H1 (cell line): ENCODE results near the gene CMSS1. TPM values are rescaled to one million over a fixed set of nuclear protein-coding genes. Genes with fewer than 3 reads are reported as not detected.

Experiments
- CTCF ChIA-PET: fragments of 300-600 bp; sonication (Branson Sonifier 250); formaldehyde crosslinking; loops from one replicate; lab custom pipeline; 2021; ENCODE audit not compliant: partially characterized antibody; lab: Charles Lee
- POLR2A ChIA-PET: fragments of 300-600 bp; sonication (Branson Sonifier 250); formaldehyde crosslinking; loops from one replicate; lab custom pipeline; 2021; ENCODE audit warnings: inconsistent platforms; ENCODE audit not compliant: partially characterized antibody; lab: Charles Lee
- DNase-seq, 2 experiments: peaks; one replicate each; pipeline versions ENCODE4 v3.0.0 to v3.0.0-alpha.2; 2010 to 2022; ENCODE audit warnings: low spot score in 2 of 2, low read depth in 1 of 2, mixed read lengths in 1 of 2
- FAIRE-seq: peaks from 2 replicates; lab custom pipeline; 2011; peaks lifted over from hg19 to GRCh38; lab: Jason Lieb, UNC
- H2AFZ ChIP-seq: 2 replicates; pipeline ENCODE4 v1.8.1; 2012; ENCODE audit warnings: low read length, inconsistent platforms
- H2AK5ac ChIP-seq: 2 replicates; pipeline ENCODE4 v1.6.1; 2013; ENCODE audit warnings: low read depth, low read length
- H2BK120ac ChIP-seq: replicated peaks from 2 replicates; pipeline ENCODE3; 2013; ENCODE audit warnings: low read depth, low read length, inconsistent platforms
- H2BK12ac ChIP-seq: 2 replicates; pipeline ENCODE4 v1.6.1; 2013; ENCODE audit warnings: low read depth, low read length
- H2BK15ac ChIP-seq: 2 replicates; pipeline ENCODE4 v1.6.1; 2013; ENCODE audit warnings: low read length
- H2BK20ac ChIP-seq: 2 replicates; pipeline ENCODE4 v1.6.1; 2013; ENCODE audit warnings: low read length
- H2BK5ac ChIP-seq: 2 replicates; pipeline ENCODE4 v1.6.1; 2013; ENCODE audit warnings: low read depth, low read length
- H3K14ac ChIP-seq: 2 replicates; pipeline ENCODE4 v1.6.1; 2013; ENCODE audit warnings: inconsistent platforms; ENCODE audit not compliant: insufficient read length
- H3K18ac ChIP-seq: 2 replicates; pipeline ENCODE4 v1.6.1; 2013; ENCODE audit warnings: low read length; ENCODE audit errors: extremely low read depth
- H3K23ac ChIP-seq: 2 replicates; pipeline ENCODE4 v1.6.1; 2013; ENCODE audit warnings: inconsistent platforms; ENCODE audit not compliant: insufficient read length
- H3K23me2 ChIP-seq: 2 replicates; pipeline ENCODE4 v1.6.1; 2013; ENCODE audit warnings: low read depth, low read length
- H3K27ac ChIP-seq: 2 replicates; pipeline ENCODE4 v1.6.1; 2011; ENCODE audit warnings: low read depth, low read length, inconsistent platforms
- H3K27me3 ChIP-seq, 4 experiments: replicated peaks in 1 of 4; 1 replicate in 1 of 4; 2 replicates in 3 of 4; pipeline versions ENCODE4 v1.6.1 to v1.8.1; 2011 to 2013; ENCODE audit warnings: low read length in 3 of 4, mild to moderate bottlenecking in 3 of 4, inconsistent platforms in 2 of 4, mixed read lengths in 2 of 4, moderate library complexity in 1 of 4; ENCODE audit not compliant: control insufficient read depth in 3 of 4, insufficient read depth in 3 of 4; ENCODE audit errors: extremely low read depth in 1 of 4
- H3K36me3 ChIP-seq, 4 experiments: 2 replicates each; pipeline versions ENCODE4 v1.6.1 to v1.8.1; 2011 to 2013; ENCODE audit warnings: mild to moderate bottlenecking in 4 of 4, low read length in 3 of 4, moderate library complexity in 2 of 4, control low read depth in 1 of 4, inconsistent platforms in 1 of 4; ENCODE audit not compliant: insufficient read depth in 4 of 4, control insufficient read depth in 2 of 4
- H3K4ac ChIP-seq: replicated peaks from 2 replicates; pipeline ENCODE3; 2013; ENCODE audit warnings: low read length, low read depth, mixed read lengths, inconsistent platforms; ENCODE audit not compliant: insufficient read length
- H3K4me1 ChIP-seq, 4 experiments: replicated peaks in 1 of 4; 1 replicate in 1 of 4; 2 replicates in 3 of 4; pipeline versions ENCODE4 v1.6.1 to v1.8.1; 2011 to 2013; ENCODE audit warnings: low read length in 3 of 4, inconsistent platforms in 2 of 4, mixed read lengths in 1 of 4; ENCODE audit not compliant: insufficient read depth in 4 of 4, control insufficient read depth in 3 of 4
- H3K4me2 ChIP-seq, 2 experiments: 2 replicates each; pipeline versions ENCODE4 v1.6.1 to v1.8.1; 2011 to 2013; ENCODE audit warnings: low read depth in 2 of 2, low read length in 2 of 2, control low read depth in 1 of 2, inconsistent platforms in 1 of 2, mild to moderate bottlenecking in 1 of 2; ENCODE audit not compliant: insufficient read depth in 1 of 2
- H3K4me3 ChIP-seq, 4 experiments: fragments of 200-600, 300-600 bp in 1 of 4; sonication (generic), shearing (Covaris generic), sonication (Bioruptor Twin) in 1 of 4; 2 replicates each; pipeline versions ENCODE4 v1.5.1 to v1.8.1; 2011 to 2016; ENCODE audit warnings: low read length in 4 of 4, low read depth in 3 of 4, control low read depth in 2 of 4, inconsistent platforms in 2 of 4, mild to moderate bottlenecking in 2 of 4, mixed read lengths in 1 of 4, moderate library complexity in 1 of 4; ENCODE audit not compliant: insufficient read depth in 2 of 4; ENCODE audit errors: extremely low read depth in 1 of 4
- H3K56ac ChIP-seq: replicated peaks from 2 replicates; pipeline ENCODE3; 2013; ENCODE audit warnings: low read depth, mild to moderate bottlenecking, mixed read lengths, low read length, inconsistent platforms; ENCODE audit not compliant: insufficient read length
- H3K79me1 ChIP-seq: 2 replicates; pipeline ENCODE4 v1.6.1; 2013; ENCODE audit warnings: low read depth, low read length, control low read depth
- H3K79me2 ChIP-seq, 2 experiments: 2 replicates each; pipeline versions ENCODE4 v1.6.1 to v1.8.1; 2012 to 2013; ENCODE audit warnings: low read length in 2 of 2, mild to moderate bottlenecking in 2 of 2, inconsistent platforms in 1 of 2; ENCODE audit not compliant: insufficient read depth in 2 of 2, control insufficient read depth in 1 of 2
- H3K9ac ChIP-seq, 4 experiments: replicated peaks in 1 of 4; 1 replicate in 1 of 4; 2 replicates in 3 of 4; pipeline versions ENCODE4 v1.6.1 to v1.8.1; 2011 to 2013; ENCODE audit warnings: low read depth in 3 of 4, low read length in 3 of 4, control low read depth in 2 of 4, mild to moderate bottlenecking in 2 of 4, moderate library complexity in 2 of 4, inconsistent platforms in 1 of 4; ENCODE audit errors: extremely low read depth in 1 of 4
- H3K9me3 ChIP-seq, 2 experiments: 2 replicates each; pipeline versions ENCODE4 v1.6.1 to v1.8.1; 2012 to 2013; ENCODE audit warnings: mild to moderate bottlenecking in 2 of 2, moderate library complexity in 2 of 2, control low read depth in 1 of 2, inconsistent platforms in 1 of 2, low read depth in 1 of 2, low read length in 1 of 2, mixed read lengths in 1 of 2; ENCODE audit not compliant: insufficient read depth in 2 of 2
- H4K20me1 ChIP-seq, 2 experiments: replicated peaks in 1 of 2; 2 replicates each; pipeline versions ENCODE3 to v1.8.1; 2011 to 2013; ENCODE audit warnings: inconsistent platforms in 2 of 2, low read length in 2 of 2, mild to moderate bottlenecking in 1 of 2; ENCODE audit not compliant: insufficient read depth in 2 of 2, control insufficient read depth in 1 of 2
- H4K5ac ChIP-seq: 2 replicates; pipeline ENCODE4 v1.6.1; 2013; ENCODE audit warnings: low read length, low read depth, mixed read lengths, inconsistent platforms; ENCODE audit not compliant: insufficient read length
- H4K8ac ChIP-seq: 2 replicates; pipeline ENCODE4 v1.8.0; 2013; ENCODE audit warnings: mild to moderate bottlenecking, moderate library complexity, low read length, inconsistent platforms; ENCODE audit not compliant: insufficient read depth; ENCODE audit errors: extremely low read depth
- H4K91ac ChIP-seq: replicated peaks from 2 replicates; pipeline ENCODE3; 2013; ENCODE audit warnings: low read length, mixed read lengths, inconsistent platforms; ENCODE audit not compliant: insufficient read length
- GABPA ChIP-seq: IDR thresholded peaks from 2 replicates; pipeline ENCODE4 v1.6.1; 2011; ENCODE audit warnings: mild to moderate bottlenecking, low read length, moderate library complexity, borderline replicate concordance; ENCODE audit not compliant: insufficient read depth
- SRF ChIP-seq: IDR thresholded peaks from 2 replicates; pipeline ENCODE4 v1.6.1; 2011; ENCODE audit warnings: mild to moderate bottlenecking, low read depth, low read length, moderate library complexity
- WGBS, 2 experiments: shearing (Covaris generic) in 1 of 2; methylation state at CpG; one replicate each; pipeline versions ENCODE4 v1.1.6 to v1.1.7; 2013 to 2015; ENCODE audit warnings: low lambda C conversion rate in 2 of 2, mixed read lengths in 2 of 2, inconsistent platforms in 1 of 2, low coverage in 1 of 2, missing lambda C conversion rate in 1 of 2; ENCODE audit not compliant: insufficient replicate concordance in 2 of 2, insufficient coverage in 1 of 2, insufficient read length in 1 of 2; ENCODE audit errors: extremely low coverage in 1 of 2, missing lambda C conversion rate in 1 of 2; 5-methylcytosine and 5-hydroxymethylcytosine counted together
- polyA plus RNA-seq, 7 experiments: library from polyadenylated mRNA; depleted of rRNA in 3 of 7; stranded (reverse) in 5 of 7; unstranded in 2 of 7; fragments of >200 nt in 5 of 7; fragments of 200-250 nt in 2 of 7; gene quantifications; 1 replicate in 5 of 7; 2 replicates in 1 of 7; 4 replicates in 1 of 7; pipeline versions ENCODE4 v1.2.1 to v1.2.3, GENCODE V29; 2011 to 2013; ENCODE audit warnings: missing spikeins in 2 of 7, mixed read lengths in 2 of 7
- total RNA-seq: library from RNA; stranded (reverse); fragmentation: NEBNext Ultra II Directional; extraction: Animal tissue kit (Norgen Biotek cat#: 25700); gene quantifications from 2 replicates; pipeline ENCODE4 v1.2.1, GENCODE V29; 2021

Gene CMSS1
- total and polyA plus RNA-seq, 2 of the 8 experiments (the other 6 are each of a cell fraction or from before 2014, with no cell fraction given): 15.2 to 75.1 TPM

GRCh38 chr3:100216713-100217112 lies 399.1 kb downstream of the CMSS1 start:
- FAIRE-seq (no peak), DNase-seq (no peak)
- no peak overlapping the region for H2BK5ac ChIP-seq
- no peak overlapping the region for H4K91ac ChIP-seq
- POLR2A ChIA-PET: no interaction called here
- no peak overlapping the region for H2AFZ ChIP-seq
- no peak overlapping the region for H3K4ac ChIP-seq
- H3K4me3 ChIP-seq: no peak overlapping the region
- H3K79me2 ChIP-seq: no peaks in the 10 kb centered on the region
- H3K9me3 ChIP-seq: no peaks in the 10 kb centered on the region
- no peak for TF ChIP-seq GABPA
- TF ChIP-seq SRF: no peak
- H2BK12ac ChIP-seq: no peak overlapping the region
- no peak overlapping the region for H3K56ac ChIP-seq
- H3K4me2 ChIP-seq: no peak overlapping the region
- H4K20me1 ChIP-seq: no peaks in the 10 kb centered on the region
- H2AK5ac ChIP-seq: no peak overlapping the region
- no peak overlapping the region for H2BK120ac ChIP-seq
- H3K9ac ChIP-seq: no peak overlapping the region
- no peaks in the 10 kb centered on the region for H3K79me1 ChIP-seq
- no peak overlapping the region for H3K14ac ChIP-seq
- H4K5ac ChIP-seq: no peak overlapping the region
- CTCF ChIA-PET: no interaction called here
- H3K27me3 ChIP-seq: no peaks in the 10 kb centered on the region; a peak in 1 of 7 replicates
- H4K8ac ChIP-seq: no peak overlapping the region
- H2BK20ac ChIP-seq: no peak overlapping the region
- no peaks in the 10 kb centered on the region for H3K36me3 ChIP-seq
- no peak overlapping the region for H3K18ac ChIP-seq
- H3K27ac ChIP-seq: no peak overlapping the region
- H3K23ac ChIP-seq: no peak overlapping the region
- H3K4me1 ChIP-seq: peaks cover 0 to 4% (median 1%) of the 10 kb centered on the region in 4 experiments; a peak in 1 of 7 replicates
- WGBS, 2 experiments: 82% methylated on average over 1 of the region's 1 CpG; no CpG with 5 or more reads in 1 of the 2 experiments
- H2BK15ac ChIP-seq: no peak overlapping the region
- H3K23me2 ChIP-seq: no peaks in the 10 kb centered on the region; the same call in 1 of the 2 replicates
